Muscle of leg (tissue), 11 donors: Measurements from ENCODE around the gene PTPN14. TPM values are rescaled to one million over a fixed set of nuclear protein-coding genes. Genes with fewer than 3 reads are reported as not detected.

Experiments
- DNase-seq: peaks from one replicate; pipeline ENCODE4 v3.0.0; 2013
- H3K27ac ChIP-seq: one replicate; pipeline ENCODE4 v1.5.1; 2013; ENCODE audit warnings: mild to moderate bottlenecking, low read length, control low read depth
- H3K27me3 ChIP-seq: one replicate; pipeline ENCODE4 v1.6.1; 2013; ENCODE audit warnings: low read length; ENCODE audit not compliant: control insufficient read depth, insufficient read depth
- H3K36me3 ChIP-seq: one replicate; pipeline ENCODE4 v1.6.1; 2013; ENCODE audit warnings: low read length; ENCODE audit not compliant: control insufficient read depth, insufficient read depth
- H3K4me1 ChIP-seq: one replicate; pipeline ENCODE4 v1.6.1; 2013; ENCODE audit warnings: low read length; ENCODE audit not compliant: control insufficient read depth, insufficient read depth
- H3K4me3 ChIP-seq: one replicate; pipeline ENCODE4 v1.5.1; 2013; ENCODE audit warnings: low read length, control low read depth
- H3K9me3 ChIP-seq: replicated peaks from 2 replicates; pipeline ENCODE4 v1.6.1; 2013; ENCODE audit warnings: low read depth, low read length; ENCODE audit not compliant: control insufficient read depth
- WGBS: methylation state at CpG from one replicate; pipeline ENCODE4 v1.1.5; 2013; ENCODE audit warnings: missing lambda C conversion rate; ENCODE audit not compliant: insufficient coverage; 5-methylcytosine and 5-hydroxymethylcytosine counted together
- polyA plus RNA-seq, 8 donors: library from polyadenylated mRNA; unstranded; fragments of 120-200 nt; gene quantifications; one replicate each; pipeline versions ENCODE4 v1.2.1 to v1.2.3, GENCODE V29; 2013; ENCODE audit warnings: inconsistent platforms in 1 of 8, low replicate concordance in 1 of 8; ENCODE audit not compliant: insufficient read length in 8 of 8, insufficient read depth in 1 of 8
- total RNA-seq: library from RNA; stranded (reverse); fragments of 120-200 nt; gene quantifications from one replicate; pipeline ENCODE4 v1.2.4, GENCODE V29; 2013

The PTPN14 gene
- total and polyA plus RNA-seq, 9 donors = 9.4 to 25.2 (median 15.8) TPM

GRCh38 chr1:214570442-214570841 lies 19.0 kb upstream of the PTPN14 start:
- Histone ChIP-seq H3K4me1 (no peaks in the 10 kb centered on the region), H3K9me3 (no peaks in the 10 kb centered on the region), H3K27me3 (no peaks in the 10 kb centered on the region), H3K36me3 (no peaks in the 10 kb centered on the region), H3K4me3 (no peak overlapping the region), H3K27ac (no peak overlapping the region)
- no CpG with 5 or more reads among the region's 2 CpGs for WGBS
- no peak for DNase-seq

DNA sequence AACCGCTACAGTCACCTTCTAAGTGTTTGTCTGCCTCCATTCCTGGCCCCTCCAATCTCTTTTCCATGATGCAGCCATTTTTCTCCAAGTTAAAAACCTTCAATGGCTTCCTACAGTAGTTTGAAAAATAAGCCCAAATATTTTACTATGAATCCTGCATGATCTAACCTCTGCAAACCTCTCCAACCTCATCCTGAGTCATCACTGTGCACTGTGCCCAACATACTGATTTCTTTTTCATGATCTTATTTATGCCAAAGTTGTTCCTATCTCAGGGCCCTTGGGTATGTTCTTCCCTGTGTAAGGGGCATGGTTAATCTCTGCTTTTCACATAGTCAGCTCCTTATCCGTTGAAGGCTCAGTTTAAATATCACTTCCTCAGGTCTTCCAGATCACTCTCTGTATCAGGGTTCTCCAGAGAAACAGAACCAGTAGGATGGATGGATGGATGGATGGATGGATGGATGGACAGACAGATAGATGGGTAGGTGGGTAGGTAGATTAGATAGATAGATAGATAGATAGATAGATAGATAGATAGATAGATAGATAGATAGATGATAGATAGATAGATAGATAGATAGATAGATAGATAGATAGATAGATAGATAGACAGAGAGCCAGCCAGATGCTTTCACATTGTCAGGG lies 18.1 kb upstream of the PTPN14 start:
- WGBS = 94% methylated on average over 1 of the region's 2 CpGs
- Histone ChIP-seq H3K27me3 (no peaks in the 10 kb centered on the region), H3K27ac (no peak overlapping the region), H3K9me3 (no peaks in the 10 kb centered on the region), H3K4me1 (no peaks in the 10 kb centered on the region), H3K36me3 (no peaks in the 10 kb centered on the region), H3K4me3 (no peak overlapping the region)
- DNase-seq = no peak

- Histone ChIP-seq H3K27me3 (no peaks in the 10 kb centered on the region), H3K9me3 (no peaks in the 10 kb centered on the region), H3K4me3 (no peak overlapping the region), H3K27ac (no peak overlapping the region), H3K36me3 (no peaks in the 10 kb centered on the region), H3K4me1 (no peaks in the 10 kb centered on the region)
- 77% methylated on average over 3 of the region's 4 CpGs for WGBS
- no peak for DNase-seq
Measured at GRCh38 chr1:214568328-214568727, 16.9 kb upstream of the PTPN14 start.

DNA sequence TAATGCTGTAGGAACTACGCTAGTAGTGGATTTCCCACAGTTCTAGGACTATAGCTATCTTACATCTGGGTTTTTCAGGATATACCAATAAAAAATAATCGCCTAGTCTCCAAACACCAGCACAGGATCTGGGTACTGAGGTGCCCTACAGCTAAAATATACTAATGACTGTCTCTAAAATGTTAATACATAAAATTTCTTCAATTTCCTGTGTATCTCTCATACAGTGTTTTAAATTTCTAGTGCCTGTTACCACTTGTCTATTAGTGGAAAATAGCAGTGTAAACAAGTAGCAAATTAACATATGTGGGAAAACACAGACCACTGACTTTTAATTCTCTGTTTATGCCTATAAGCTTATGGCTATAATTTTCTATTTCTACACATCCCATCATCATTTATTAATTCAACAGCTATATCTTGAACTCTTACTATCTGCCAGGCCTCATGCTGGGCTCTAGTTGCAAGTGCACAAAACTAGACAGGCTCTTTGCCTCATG lies 16.1 kb upstream of the PTPN14 start:
- Histone ChIP-seq H3K27me3 (no peaks in the 10 kb centered on the region), H3K27ac (no peak overlapping the region), H3K4me1 (no peaks in the 10 kb centered on the region), H3K9me3 (no peaks in the 10 kb centered on the region), H3K36me3 (no peaks in the 10 kb centered on the region), H3K4me3 (no peak overlapping the region)
- DNase-seq = no peak
- WGBS = no CpG with 5 or more reads among the region's 2 CpGs

- no CpG with 5 or more reads among the region's 3 CpGs for WGBS
- DNase-seq = no peak
- Histone ChIP-seq H3K27ac (no peak overlapping the region), H3K9me3 (no peaks in the 10 kb centered on the region), H3K36me3 (no peaks in the 10 kb centered on the region), H3K4me3 (no peak overlapping the region), H3K4me1 (no peaks in the 10 kb centered on the region), H3K27me3 (no peaks in the 10 kb centered on the region)
Measured at GRCh38 chr1:214566158-214567104, 15.0 kb upstream of the PTPN14 start.

- Histone ChIP-seq H3K27ac (no peak overlapping the region), H3K4me3 (no peak overlapping the region), H3K36me3 (no peaks in the 10 kb centered on the region), H3K27me3 (no peaks in the 10 kb centered on the region), H3K9me3 (no peaks in the 10 kb centered on the region), H3K4me1 (no peaks in the 10 kb centered on the region)
- no CpG with 5 or more reads among the region's 1 CpG for WGBS
- no peak for DNase-seq
Measured at GRCh38 chr1:214565310-214565709, 13.9 kb upstream of the PTPN14 start.

DNA sequence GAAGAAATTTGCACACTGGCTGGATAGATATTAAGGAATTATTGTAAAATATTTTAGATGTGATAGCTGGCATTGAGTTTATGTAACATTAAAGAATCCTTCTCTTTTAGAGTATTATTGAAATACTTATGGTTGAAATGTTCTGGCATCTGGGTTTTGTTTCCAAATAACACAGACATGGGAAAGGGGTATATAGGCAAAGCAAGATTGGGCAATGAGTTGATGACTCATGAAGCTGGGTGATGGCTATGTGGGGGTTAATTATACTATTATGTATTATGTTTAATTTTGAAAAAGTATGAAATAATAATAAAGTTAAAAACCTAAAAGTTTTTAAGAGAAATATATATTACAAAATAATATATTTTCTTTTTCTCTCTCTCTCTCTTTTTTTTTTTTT lies 12.5 kb upstream of the PTPN14 start:
- DNase-seq = no peak
- no peaks in the 10 kb centered on the region for H3K4me1 ChIP-seq

GRCh38 chr1:214557952-214558735 lies 6.7 kb upstream of the PTPN14 start:
- no peaks in the 10 kb centered on the region for H3K9me3 ChIP-seq
- H3K27me3 ChIP-seq = no peaks in the 10 kb centered on the region
- no peak overlapping the region for H3K27ac ChIP-seq
- no peaks in the 10 kb centered on the region for H3K4me1 ChIP-seq
- H3K36me3 ChIP-seq = no peaks in the 10 kb centered on the region
- 68% methylated on average over 5 of the region's 8 CpGs for WGBS
- DNase-seq = no peak
- H3K4me3 ChIP-seq = no peak overlapping the region

More for the DNA sequence above, 12.5 kb upstream of the PTPN14 start:
- H3K4me3 ChIP-seq = no peak overlapping the region
- H3K27ac ChIP-seq = no peak overlapping the region
- H3K9me3 ChIP-seq = no peaks in the 10 kb centered on the region
- H3K27me3 ChIP-seq = no peaks in the 10 kb centered on the region
- H3K36me3 ChIP-seq = no peaks in the 10 kb centered on the region

- Histone ChIP-seq H3K27me3 (peaks cover 3% of the 10 kb centered on the region), H3K27ac (no peak overlapping the region), H3K36me3 (no peaks in the 10 kb centered on the region), H3K9me3 (no peaks in the 10 kb centered on the region), H3K4me1 (peaks cover 23% of the 10 kb centered on the region), H3K4me3 (no peak overlapping the region)
- WGBS = no CpG with 5 or more reads among the region's 5 CpGs
- no peak for DNase-seq
Measured at GRCh38 chr1:214553142-214553710, 1.8 kb upstream of the PTPN14 start.
